ENCODE measurements around the gene TMEM18. TPM values are rescaled to one million over a fixed set of nuclear protein-coding genes. Genes with fewer than 3 reads are reported as not detected.

The TMEM18 gene
- total and polyA plus RNA-seq, 2 of the 4 experiments (the other 2 are of a cell fraction), result 15.2 to 30.2 TPM

- Histone ChIP-seq H3K9me3 (ENCODE audit: control insufficient read depth, insufficient read depth, low read length) (no peaks in the 10 kb centered on the region), H2AFZ (replicated peaks; ENCODE audit: low read length, poor library complexity) (no peak overlapping the region), H3K14ac (replicated peaks; ENCODE audit: low read depth, low read length) (no peak overlapping the region), H4K5ac (ENCODE audit: low read depth, low read length) (no peak overlapping the region), H2BK5ac (ENCODE audit: low read depth, low read length, poor library complexity, severe bottlenecking) (no peak overlapping the region), H3K36me3 (ENCODE audit: control insufficient read depth, insufficient read depth, low read length) (no peaks in the 10 kb centered on the region), H3K18ac (ENCODE audit: low read depth, low read length) (no peak overlapping the region), H3K27me3 (ENCODE audit: control insufficient read depth, insufficient read depth, low read length) (peaks cover 4% of the 10 kb centered on the region; the same call in 1 of the 2 replicates), H4K20me1 (ENCODE audit: insufficient read depth, low read length) (no peaks in the 10 kb centered on the region), H2BK20ac (ENCODE audit: low read depth, low read length) (no peak overlapping the region), H2AK5ac (ENCODE audit: low read depth, low read length) (no peak overlapping the region), H3K79me1 (ENCODE audit: low read depth in 1 of 2, low read length in 2 of 2) (no peaks in the 10 kb centered on the region), H3K9ac (ENCODE audit: low read depth, low read length) (no peak overlapping the region), H3K4ac (ENCODE audit: low read depth, low read length) (no peak overlapping the region), H3K4me1 (ENCODE audit: control insufficient read depth, insufficient read depth, low read length) (no peaks in the 10 kb centered on the region), H2BK120ac (ENCODE audit: low read depth, low read length) (no peak overlapping the region), H3K4me2 (ENCODE audit: low read depth, low read length) (no peak overlapping the region), H4K91ac (ENCODE audit: insufficient read depth, low read depth, low read length) (no peak overlapping the region), H3K4me3 (ENCODE audit: insufficient read depth, low read depth, low read length) (no peak overlapping the region), H4K8ac (ENCODE audit: low read depth in 2 of 2, low read length in 2 of 2) (no peak overlapping the region), H2AK9ac (replicated peaks; ENCODE audit: low read depth, low read length, poor library complexity) (no peak overlapping the region), H2BK15ac (ENCODE audit: low read depth, low read length) (no peak overlapping the region), H3K27ac (ENCODE audit: insufficient read depth, low read length) (no peak overlapping the region), H3K9me1 (ENCODE audit: insufficient read depth, low read length) (no peaks in the 10 kb centered on the region), H3K56ac (ENCODE audit: extremely low read depth, insufficient read depth, low read length) (no peak overlapping the region), H3K23ac (ENCODE audit: low read depth, low read length) (no peak overlapping the region)
- DNase-seq, result no peak
- ChIA-PET POLR2A (ENCODE audit: unreplicated experiment) (no interaction called here), CTCF (interaction anchor here (0.5 kb wide), 1 partner anchor 423 kb away, joined by 4 read pairs; no protein-coding TSS in a partner anchor)
- intact Hi-C loops (cut with micrococcal nuclease), result no loop called here
- TF ChIP-seq POLR2A (IDR thresholded peaks at IDR 0.05; ENCODE audit: low read depth, low read length) (no peak), RAD21 (IDR thresholded peaks at IDR 0.05; ENCODE audit: low read length) (no peak), BHLHE40 (IDR thresholded peaks at IDR 0.05; ENCODE audit: low read depth, low read length) (no peak), CHD1 (IDR thresholded peaks at IDR 0.05; ENCODE audit: low read depth, low read length) (no peak), SMC3 (IDR thresholded peaks at IDR 0.05; ENCODE audit: low read depth, low read length) (no peak), CEBPB (IDR thresholded peaks at IDR 0.05; ENCODE audit: low read depth, low read length) (no peak), MAFK (IDR thresholded peaks at IDR 0.05; ENCODE audit: low read depth, low read length) (no peak), RCOR1 (IDR thresholded peaks at IDR 0.05; ENCODE audit: insufficient replicate concordance, low read length) (no peak), MAZ (IDR thresholded peaks at IDR 0.05; ENCODE audit: borderline replicate concordance, low read depth, low read length) (no peak), RFX5 (IDR thresholded peaks at IDR 0.05; ENCODE audit: low read depth, low read length) (no peak), NFE2L2 (IDR thresholded peaks at IDR 0.05; ENCODE audit: low read depth, low read length) (no peak), FOS (IDR thresholded peaks at IDR 0.05; ENCODE audit: low read depth, low read length) (no peak), MXI1 (IDR thresholded peaks at IDR 0.05; ENCODE audit: borderline replicate concordance, low read depth, low read length) (no peak)
- TF ChIP-seq, protein P1, sequence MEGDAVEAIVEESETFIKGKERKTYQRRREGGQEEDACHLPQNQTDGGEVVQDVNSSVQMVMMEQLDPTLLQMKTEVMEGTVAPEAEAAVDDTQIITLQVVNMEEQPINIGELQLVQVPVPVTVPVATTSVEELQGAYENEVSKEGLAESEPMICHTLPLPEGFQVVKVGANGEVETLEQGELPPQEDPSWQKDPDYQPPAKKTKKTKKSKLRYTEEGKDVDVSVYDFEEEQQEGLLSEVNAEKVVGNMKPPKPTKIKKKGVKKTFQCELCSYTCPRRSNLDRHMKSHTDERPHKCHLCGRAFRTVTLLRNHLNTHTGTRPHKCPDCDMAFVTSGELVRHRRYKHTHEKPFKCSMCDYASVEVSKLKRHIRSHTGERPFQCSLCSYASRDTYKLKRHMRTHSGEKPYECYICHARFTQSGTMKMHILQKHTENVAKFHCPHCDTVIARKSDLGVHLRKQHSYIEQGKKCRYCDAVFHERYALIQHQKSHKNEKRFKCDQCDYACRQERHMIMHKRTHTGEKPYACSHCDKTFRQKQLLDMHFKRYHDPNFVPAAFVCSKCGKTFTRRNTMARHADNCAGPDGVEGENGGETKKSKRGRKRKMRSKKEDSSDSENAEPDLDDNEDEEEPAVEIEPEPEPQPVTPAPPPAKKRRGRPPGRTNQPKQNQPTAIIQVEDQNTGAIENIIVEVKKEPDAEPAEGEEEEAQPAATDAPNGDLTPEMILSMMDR (conservative IDR thresholded peaks at IDR 0.05; ENCODE audit: low read depth, low read length), result no peak
- TF ChIP-seq, protein P2, sequence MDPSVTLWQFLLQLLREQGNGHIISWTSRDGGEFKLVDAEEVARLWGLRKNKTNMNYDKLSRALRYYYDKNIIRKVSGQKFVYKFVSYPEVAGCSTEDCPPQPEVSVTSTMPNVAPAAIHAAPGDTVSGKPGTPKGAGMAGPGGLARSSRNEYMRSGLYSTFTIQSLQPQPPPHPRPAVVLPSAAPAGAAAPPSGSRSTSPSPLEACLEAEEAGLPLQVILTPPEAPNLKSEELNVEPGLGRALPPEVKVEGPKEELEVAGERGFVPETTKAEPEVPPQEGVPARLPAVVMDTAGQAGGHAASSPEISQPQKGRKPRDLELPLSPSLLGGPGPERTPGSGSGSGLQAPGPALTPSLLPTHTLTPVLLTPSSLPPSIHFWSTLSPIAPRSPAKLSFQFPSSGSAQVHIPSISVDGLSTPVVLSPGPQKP (IDR thresholded peaks at IDR 0.05; ENCODE audit: borderline replicate concordance, low read depth, low read length), result no peak
- TF ChIP-seq, protein P3, sequence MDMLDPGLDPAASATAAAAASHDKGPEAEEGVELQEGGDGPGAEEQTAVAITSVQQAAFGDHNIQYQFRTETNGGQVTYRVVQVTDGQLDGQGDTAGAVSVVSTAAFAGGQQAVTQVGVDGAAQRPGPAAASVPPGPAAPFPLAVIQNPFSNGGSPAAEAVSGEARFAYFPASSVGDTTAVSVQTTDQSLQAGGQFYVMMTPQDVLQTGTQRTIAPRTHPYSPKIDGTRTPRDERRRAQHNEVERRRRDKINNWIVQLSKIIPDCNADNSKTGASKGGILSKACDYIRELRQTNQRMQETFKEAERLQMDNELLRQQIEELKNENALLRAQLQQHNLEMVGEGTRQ (IDR thresholded peaks at IDR 0.05; ENCODE audit: low read depth, low read length), result no peak
- BruUV-seq (replicated peaks), result no TSS peak
- WGBS, 2 experiments (ENCODE audit: extremely low coverage in 2 of 2, insufficient read length in 1 of 2), result no CpG with 5 or more reads among the region's 7 CpGs
- no peak for ATAC-seq (ENCODE audit: low read depth)
- in situ Hi-C loops (cut with MboI; ENCODE audit: low sequenced_read_pairs), result no loop called here
- dilution Hi-C loops (cut with HindIII; ENCODE audit: low sequenced_read_pairs, unreplicated experiment), result no loop called here
Observed at GRCh38 chr2:705971-706511, 28.8 kb upstream of the TMEM18 start.

All from IMR-90 (cell line).